GM13977 (cell line): Measurements from ENCODE around the gene SMARCD2.

Experiments
- DNase-seq: peaks from one replicate; pipeline ENCODE4 v3.0.0; 2012; ENCODE audit warnings: low spot score
- in situ Hi-C: fragments of 300-500 bp; cut with MboI; formaldehyde crosslinking; loops from one replicate; pipeline ENCODE4 v1.12.0; 2022; ENCODE audit warnings: low sequenced_read_pairs, low pct_unique_long_range_greater_than_20kb, mixed read lengths, inconsistent platforms; ENCODE audit not compliant: unreplicated experiment
- TF ChIP-seq, protein P1 (sequence below): IDR thresholded peaks from 2 replicates; pipeline ENCODE4 v1.5.1; 2012; ENCODE audit warnings: mild to moderate bottlenecking, control low read depth; ENCODE audit not compliant: insufficient read depth; ENCODE audit errors: extremely low read depth, missing control alignments

Gene SMARCD2

GRCh38 chr17:63842173-63842539, 329 bp downstream of the SMARCD2 start:
- TF ChIP-seq, protein P1, sequence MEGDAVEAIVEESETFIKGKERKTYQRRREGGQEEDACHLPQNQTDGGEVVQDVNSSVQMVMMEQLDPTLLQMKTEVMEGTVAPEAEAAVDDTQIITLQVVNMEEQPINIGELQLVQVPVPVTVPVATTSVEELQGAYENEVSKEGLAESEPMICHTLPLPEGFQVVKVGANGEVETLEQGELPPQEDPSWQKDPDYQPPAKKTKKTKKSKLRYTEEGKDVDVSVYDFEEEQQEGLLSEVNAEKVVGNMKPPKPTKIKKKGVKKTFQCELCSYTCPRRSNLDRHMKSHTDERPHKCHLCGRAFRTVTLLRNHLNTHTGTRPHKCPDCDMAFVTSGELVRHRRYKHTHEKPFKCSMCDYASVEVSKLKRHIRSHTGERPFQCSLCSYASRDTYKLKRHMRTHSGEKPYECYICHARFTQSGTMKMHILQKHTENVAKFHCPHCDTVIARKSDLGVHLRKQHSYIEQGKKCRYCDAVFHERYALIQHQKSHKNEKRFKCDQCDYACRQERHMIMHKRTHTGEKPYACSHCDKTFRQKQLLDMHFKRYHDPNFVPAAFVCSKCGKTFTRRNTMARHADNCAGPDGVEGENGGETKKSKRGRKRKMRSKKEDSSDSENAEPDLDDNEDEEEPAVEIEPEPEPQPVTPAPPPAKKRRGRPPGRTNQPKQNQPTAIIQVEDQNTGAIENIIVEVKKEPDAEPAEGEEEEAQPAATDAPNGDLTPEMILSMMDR, result no peak
- no peak for DNase-seq
- in situ Hi-C loops, result loop anchor here (25.0 kb wide), 1 partner anchor 405 kb away; the partner anchor contains the start of gene CYB561

GRCh38 chr17:63841350-63842172, 924 bp downstream of the SMARCD2 start:
- peak; percentile 40 for DNase-seq
- TF ChIP-seq, protein P1, result no peak
- in situ Hi-C loops, result loop anchor here (25.0 kb wide), 1 partner anchor 404 kb away; the partner anchor contains the start of gene CYB561

GRCh38 chr17:63840591-63841349, 1.7 kb downstream of the SMARCD2 start:
- in situ Hi-C loops, result loop anchor here (25.0 kb wide), 1 partner anchor 403 kb away; the partner anchor contains the start of gene CYB561
- DNase-seq, result no peak
- TF ChIP-seq, protein P1, result no peak

DNA sequence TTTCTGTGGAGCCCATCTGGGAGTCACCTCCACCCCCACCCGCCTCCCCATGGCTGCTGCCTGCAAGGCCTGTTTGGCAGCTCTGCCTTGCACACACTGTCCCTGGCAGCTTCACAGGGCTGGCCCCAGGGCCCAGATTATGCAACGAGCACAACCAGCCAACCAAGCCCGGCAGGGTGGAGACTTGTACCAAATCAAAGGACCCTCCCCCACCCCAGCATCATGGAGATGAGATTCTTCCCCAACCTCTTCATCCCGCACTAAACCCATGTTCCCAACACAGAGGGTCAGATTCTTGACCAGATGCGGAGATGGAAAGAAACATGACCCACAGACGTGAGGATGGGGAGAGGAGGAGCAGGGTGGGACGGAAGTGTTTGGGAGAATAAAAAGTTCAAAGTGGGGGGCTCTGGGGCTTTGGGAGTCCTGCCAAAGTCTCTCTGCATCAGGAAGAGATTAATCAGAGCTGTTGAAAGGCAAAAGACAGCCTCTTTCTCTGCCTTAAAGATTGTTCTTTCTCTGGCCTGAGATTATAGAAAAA, 3.8 kb downstream of the SMARCD2 start:
- TF ChIP-seq, protein P1, result no peak
- in situ Hi-C loops, result loop anchor here (25.0 kb wide), 1 partner anchor 401 kb away; the partner anchor contains the start of gene CYB561
- no peak for DNase-seq

- in situ Hi-C loops, result loop anchor here (25.0 kb wide), 1 partner anchor 401 kb away; the partner anchor contains the start of gene CYB561
- TF ChIP-seq, protein P1, result no peak
- DNase-seq, result no peak
Measured at GRCh38 chr17:63837962-63838600, 4.4 kb downstream of the SMARCD2 start.

DNA sequence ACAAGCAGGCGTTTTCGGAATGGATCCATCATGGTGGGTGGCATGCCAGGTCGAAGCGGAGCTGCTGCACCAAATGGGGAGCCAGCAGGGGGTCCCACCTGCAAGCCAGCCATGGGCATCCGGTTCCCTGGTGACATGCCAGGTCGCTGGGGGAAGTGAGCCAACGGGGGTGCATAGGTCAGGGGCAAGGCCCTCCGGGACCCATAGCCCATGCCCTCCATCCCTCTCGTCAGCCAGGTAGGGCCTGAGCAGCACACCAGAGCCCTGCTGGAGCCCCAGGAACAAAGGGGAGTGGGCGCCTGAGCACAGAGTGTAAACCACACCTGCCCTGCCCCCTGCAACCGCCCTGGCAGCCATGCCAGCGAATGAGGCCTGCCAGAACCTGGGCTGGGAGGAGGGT, 5.0 kb downstream of the SMARCD2 start:
- no peak for DNase-seq
- TF ChIP-seq, protein P1, result no peak
- in situ Hi-C loops, result loop anchor here (25.0 kb wide), 1 partner anchor 400 kb away; the partner anchor contains the start of gene CYB561
